Vagina (tissue), 2 donors: Measurements from ENCODE around the gene HSPA4L. TPM values are rescaled to one million over a fixed set of nuclear protein-coding genes. Genes with fewer than 3 reads are reported as not detected.

Source experiments
- DNase-seq, 2 donors: peaks; one replicate each; pipeline ENCODE4 v3.0.0-alpha.2; 2017; ENCODE audit errors: extremely low spot score in 2 of 2
- H3K27ac ChIP-seq: fragments of 200-600 bp; sonication (generic); one replicate; pipeline ENCODE4 v1.5.1; 2019
- H3K27me3 ChIP-seq: fragments of 200-600 bp; sonication (generic); one replicate; pipeline ENCODE4 v1.5.1; 2019
- H3K36me3 ChIP-seq, 2 donors: fragments of 200-600 bp; sonication (generic); one replicate each; pipeline ENCODE4 v1.5.1; 2017 to 2019
- H3K4me1 ChIP-seq: fragments of 200-600 bp; sonication (generic); one replicate; pipeline ENCODE4 v1.5.1; 2019
- H3K4me3 ChIP-seq, 2 donors: fragments of 200-600 bp; sonication (generic); 1 replicate in 1 of 2; 2 replicates in 1 of 2; pipeline ENCODE4 v1.5.1; 2016 to 2019
- H3K9me3 ChIP-seq: fragments of 200-600 bp; sonication (generic); one replicate; pipeline ENCODE4 v1.5.1; 2019
- CTCF ChIP-seq, 3 experiments: fragments of 450-650 bp in 2 of 3; fragments of 200-600 bp in 1 of 3; sonication (generic) in 1 of 3; IDR thresholded peaks; one replicate each; pipeline ENCODE4 v1.5.1; 2017 to 2019; ENCODE audit warnings: antibody characterized with exemption in 3 of 3, mild to moderate bottlenecking in 2 of 3, moderate library complexity in 2 of 3
- POLR2A ChIP-seq, 2 donors: fragments of 450-650 bp; IDR thresholded peaks; one replicate each; pipeline ENCODE4 v1.6.1; 2017; ENCODE audit warnings: antibody characterized with exemption in 2 of 2, mild to moderate bottlenecking in 2 of 2, moderate library complexity in 2 of 2
- POLR2AphosphoS5 ChIP-seq, 2 donors: sonication (generic); formaldehyde crosslinking; IDR thresholded peaks; one replicate each; pipeline ENCODE4 v1.9.0; 2017; ENCODE audit warnings: antibody characterized with exemption in 2 of 2, mild to moderate bottlenecking in 2 of 2, low read depth in 1 of 2; ENCODE audit not compliant: insufficient read depth in 1 of 2
- intact Hi-C: fragments of 100-400 bp; cut with DNase I; formaldehyde crosslinking; loops from one replicate; pipeline ENCODE4 v1.15.1; 2023
- total RNA-seq: library from RNA; depleted of rRNA; stranded (reverse); fragments of >200 nt; gene quantifications from one replicate; pipeline ENCODE4 v1.2.3, GENCODE V29; 2016

Gene HSPA4L
- total RNA-seq, 1 donor from 2014 or later: 14.2 TPM

DNA sequence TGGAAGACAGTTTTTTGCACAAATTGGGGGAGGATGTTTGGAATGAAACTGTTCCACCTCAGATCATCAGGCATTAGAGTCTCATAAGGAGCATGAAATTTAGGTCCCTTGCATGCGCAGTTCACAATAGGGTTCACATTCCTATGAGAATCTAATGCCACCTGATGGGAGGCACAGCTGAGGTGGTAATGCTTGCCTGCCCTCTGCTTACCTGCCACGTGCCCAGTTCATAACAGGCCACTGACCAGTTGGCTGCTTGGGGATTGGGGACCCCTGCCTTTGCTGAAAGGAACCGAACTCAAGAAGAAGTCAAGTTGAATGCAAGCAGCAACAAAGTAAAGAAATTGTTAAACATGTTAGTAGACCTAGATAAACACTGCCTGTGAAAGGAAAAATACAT, 4.6 kb upstream of the HSPA4L start:
- no peak for TF ChIP-seq POLR2AphosphoS5 (IDR thresholded peaks at IDR 0.05; ENCODE audit: insufficient read depth in 1 of 2, low read depth in 1 of 2)
- TF ChIP-seq CTCF (IDR thresholded peaks at IDR 0.05): no peak
- TF ChIP-seq POLR2A (IDR thresholded peaks at IDR 0.05): no peak
- Histone ChIP-seq H3K27ac (no peak overlapping the region), H3K4me1 (no peaks in the 10 kb centered on the region), H3K9me3 (no peaks in the 10 kb centered on the region), H3K27me3 (no peaks in the 10 kb centered on the region), H3K36me3 (no peaks in the 10 kb centered on the region), H3K4me3 (no peak overlapping the region)
- intact Hi-C loops: no loop called here
- no peak for DNase-seq

DNA sequence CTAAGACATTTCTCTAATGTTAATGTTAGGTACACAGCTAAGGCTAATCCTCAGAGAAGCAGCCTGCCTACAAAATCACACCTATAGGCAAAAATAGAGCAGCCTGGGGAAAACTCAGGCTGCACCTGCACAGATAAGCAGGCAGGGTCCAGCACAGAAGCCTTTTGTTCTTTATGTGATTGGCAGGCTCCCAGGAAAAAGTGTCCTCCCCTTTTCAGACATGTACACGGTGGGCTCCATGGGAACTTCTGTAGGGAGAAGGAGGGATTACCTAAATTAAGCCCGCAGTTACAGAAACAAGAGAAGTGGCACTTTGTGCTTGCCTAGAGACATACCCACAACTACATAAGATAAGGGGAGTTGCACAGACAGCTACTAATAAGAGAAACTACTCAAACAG, 4.0 kb upstream of the HSPA4L start:
- Histone ChIP-seq H3K36me3 (no peaks in the 10 kb centered on the region), H3K4me3 (no peak overlapping the region), H3K4me1 (no peaks in the 10 kb centered on the region), H3K27ac (no peak overlapping the region), H3K27me3 (no peaks in the 10 kb centered on the region), H3K9me3 (no peaks in the 10 kb centered on the region)
- TF ChIP-seq POLR2A (IDR thresholded peaks at IDR 0.05) (no peak), POLR2AphosphoS5 (IDR thresholded peaks at IDR 0.05; ENCODE audit: insufficient read depth in 1 of 2, low read depth in 1 of 2) (no peak), CTCF (IDR thresholded peaks at IDR 0.05) (no peak)
- DNase-seq: no peak
- intact Hi-C loops: no loop called here

GRCh38 chr4:127780598-127780997, 1.5 kb upstream of the HSPA4L start:
- no peak for TF ChIP-seq POLR2AphosphoS5 (IDR thresholded peaks at IDR 0.05; ENCODE audit: insufficient read depth in 1 of 2, low read depth in 1 of 2)
- no peak for TF ChIP-seq CTCF (IDR thresholded peaks at IDR 0.05)
- TF ChIP-seq POLR2A (IDR thresholded peaks at IDR 0.05): no peak
- Histone ChIP-seq H3K27ac (no peak overlapping the region), H3K4me3 (no peak overlapping the region), H3K4me1 (no peaks in the 10 kb centered on the region), H3K27me3 (no peaks in the 10 kb centered on the region), H3K9me3 (no peaks in the 10 kb centered on the region), H3K36me3 (no peaks in the 10 kb centered on the region)
- intact Hi-C loops: loop anchor here (5.0 kb wide), 1 partner anchor 187 kb away; the partner anchor contains the start of genes ABHD18 and MFSD8
- DNase-seq: no peak

- H3K27ac ChIP-seq: peak overlapping the region; percentile 80
- H3K4me1 ChIP-seq: no peaks in the 10 kb centered on the region
- intact Hi-C loops: loop anchor here (5.0 kb wide), 1 partner anchor 186 kb away; the partner anchor contains the start of genes ABHD18 and MFSD8
- no peak for TF ChIP-seq POLR2A (IDR thresholded peaks at IDR 0.05)
- TF ChIP-seq CTCF (IDR thresholded peaks at IDR 0.05): no peak
- TF ChIP-seq POLR2AphosphoS5 (IDR thresholded peaks at IDR 0.05; ENCODE audit: insufficient read depth in 1 of 2, low read depth in 1 of 2): no peak
- no peak for DNase-seq
- no peaks in the 10 kb centered on the region for H3K9me3 ChIP-seq
- H3K36me3 ChIP-seq: no peaks in the 10 kb centered on the region
- H3K4me3 ChIP-seq: peak overlapping the region; percentile 67 to 68
- H3K27me3 ChIP-seq: no peaks in the 10 kb centered on the region
Measured at GRCh38 chr4:127781300-127782024, 660 bp upstream of the HSPA4L start.

- intact Hi-C loops: loop anchor here (5.0 kb wide), 1 partner anchor 185 kb away; the partner anchor contains the start of genes ABHD18 and MFSD8
- Histone ChIP-seq H3K4me1 (no peaks in the 10 kb centered on the region), H3K4me3 (peak overlapping the region; percentile 67 to 68), H3K9me3 (no peaks in the 10 kb centered on the region), H3K27ac (peak overlapping the region; percentile 80), H3K27me3 (no peaks in the 10 kb centered on the region), H3K36me3 (no peaks in the 10 kb centered on the region)
- no peak for DNase-seq
- no peak for TF ChIP-seq POLR2A (IDR thresholded peaks at IDR 0.05)
- no peak for TF ChIP-seq CTCF (IDR thresholded peaks at IDR 0.05)
Measured at GRCh38 chr4:127782025-127782274, 172 bp upstream of the HSPA4L start.
